ENCODE measurements around the gene NR6A1.
A peak's percentile ranks its signal among the peaks of the same experiment; 100 is the strongest.

Gene NR6A1

GRCh38 chr9:124766815-124767554 is 4.1 kb downstream of the NR6A1 start:
- H3K4me1 ChIP-seq (ENCODE audit: control insufficient read depth, insufficient read depth, low read depth, low read length), result peaks cover 11% of the 10 kb centered on the region
- H2AFZ ChIP-seq (ENCODE audit: low read depth, low read length), result no peak overlapping the region
- no peak overlapping the region for H3K9ac ChIP-seq (ENCODE audit: low read length)
- no peak overlapping the region for H2BK15ac ChIP-seq (ENCODE audit: low read depth, poor library complexity, severe bottlenecking)
- H3K23ac ChIP-seq (ENCODE audit: low read length in 2 of 2), result no peak overlapping the region
- no peak overlapping the region for H3K4ac ChIP-seq (ENCODE audit: low read depth in 1 of 2, low read length in 2 of 2)
- H3K79me1 ChIP-seq (replicated peaks; ENCODE audit: low read length, poor library complexity, severe bottlenecking), result peaks cover 16% of the 10 kb centered on the region
- no peak overlapping the region for H4K91ac ChIP-seq (ENCODE audit: low read length)
- H2BK5ac ChIP-seq (ENCODE audit: low read depth, low read length, poor library complexity, severe bottlenecking), result no peak overlapping the region
- H3K27me3 ChIP-seq (ENCODE audit: control insufficient read depth in 1 of 2, insufficient read depth in 1 of 2, low read length in 2 of 2), result peaks cover 16 to 76% of the 10 kb centered on the region in 2 experiments
- no peak overlapping the region for H3K18ac ChIP-seq (ENCODE audit: low read depth in 1 of 2, low read length in 2 of 2)
- H3K36me3 ChIP-seq (ENCODE audit: control insufficient read depth in 1 of 2, insufficient read depth in 2 of 2, low read depth in 1 of 2, low read length in 2 of 2), result no peaks in the 10 kb centered on the region
- H3K14ac ChIP-seq (ENCODE audit: low read length in 2 of 2), result no peak overlapping the region
- H3K4me3 ChIP-seq (ENCODE audit: insufficient read depth in 1 of 2, low read depth in 1 of 2, low read length in 2 of 2), result no peak overlapping the region
- no peak overlapping the region for H2BK12ac ChIP-seq (ENCODE audit: low read length in 2 of 2)
- no peak overlapping the region for H3K4me2 ChIP-seq (ENCODE audit: low read length, poor library complexity, severe bottlenecking)
- WGBS, result no CpG with 5 or more reads among the region's 4 CpGs
- H2BK120ac ChIP-seq (ENCODE audit: low read depth, low read length), result no peak overlapping the region
- H3K9me3 ChIP-seq (ENCODE audit: control insufficient read depth, low read length), result no peaks in the 10 kb centered on the region
- H3K27ac ChIP-seq (ENCODE audit: low read length, poor library complexity, severe bottlenecking), result no peak overlapping the region
- H2AK5ac ChIP-seq (ENCODE audit: low read length, severe bottlenecking), result no peak overlapping the region
- DNase-seq, result no peak
- H4K8ac ChIP-seq (ENCODE audit: low read length), result no peak overlapping the region

GRCh38 chr9:124766326-124766725 is 4.8 kb downstream of the NR6A1 start:
- DNase-seq, result no peak
- no peak overlapping the region for H3K14ac ChIP-seq (ENCODE audit: low read length in 2 of 2)

GRCh38 chr9:124765439-124765835 is 5.7 kb downstream of the NR6A1 start:
- Histone ChIP-seq H3K9me3 (ENCODE audit: control insufficient read depth, low read length) (no peaks in the 10 kb centered on the region), H3K4me2 (ENCODE audit: low read length, poor library complexity, severe bottlenecking) (no peak overlapping the region)

More at GRCh38 chr9:124766326-124766725, 4.8 kb downstream of the NR6A1 start:
- Histone ChIP-seq H2BK15ac (ENCODE audit: low read depth, poor library complexity, severe bottlenecking) (no peak overlapping the region), H2AK5ac (ENCODE audit: low read length, severe bottlenecking) (no peak overlapping the region), H2AFZ (ENCODE audit: low read depth, low read length) (no peak overlapping the region), H4K8ac (ENCODE audit: low read length) (no peak overlapping the region), H2BK5ac (ENCODE audit: low read depth, low read length, poor library complexity, severe bottlenecking) (no peak overlapping the region), H3K18ac (ENCODE audit: low read depth in 1 of 2, low read length in 2 of 2) (no peak overlapping the region), H3K4me2 (ENCODE audit: low read length, poor library complexity, severe bottlenecking) (no peak overlapping the region), H3K23ac (ENCODE audit: low read length in 2 of 2) (no peak overlapping the region), H3K4ac (ENCODE audit: low read depth in 1 of 2, low read length in 2 of 2) (no peak overlapping the region), H3K4me1 (ENCODE audit: control insufficient read depth, insufficient read depth, low read depth, low read length) (peaks cover 11% of the 10 kb centered on the region), H2BK120ac (ENCODE audit: low read depth, low read length) (no peak overlapping the region), H3K27me3 (ENCODE audit: control insufficient read depth in 1 of 2, insufficient read depth in 1 of 2, low read length in 2 of 2) (peaks cover 16 to 82% of the 10 kb centered on the region in 2 experiments), H3K79me1 (replicated peaks; ENCODE audit: low read length, poor library complexity, severe bottlenecking) (peaks cover 16% of the 10 kb centered on the region), H3K9ac (ENCODE audit: low read length) (no peak overlapping the region), H3K4me3 (ENCODE audit: insufficient read depth in 1 of 2, low read depth in 1 of 2, low read length in 2 of 2) (no peak overlapping the region), H4K91ac (ENCODE audit: low read length) (no peak overlapping the region), H3K36me3 (ENCODE audit: control insufficient read depth in 1 of 2, insufficient read depth in 2 of 2, low read depth in 1 of 2, low read length in 2 of 2) (no peaks in the 10 kb centered on the region), H3K27ac (ENCODE audit: low read length, poor library complexity, severe bottlenecking) (no peak overlapping the region), H3K9me3 (ENCODE audit: control insufficient read depth, low read length) (no peaks in the 10 kb centered on the region), H2BK12ac (ENCODE audit: low read length in 2 of 2) (no peak overlapping the region)
- 100% methylated on average over 1 of the region's 1 CpG for WGBS

GRCh38 chr9:124764774-124765438 is 6.2 kb downstream of the NR6A1 start:
- no CpG with 5 or more reads among the region's 6 CpGs for WGBS
- no peaks in the 10 kb centered on the region for H3K36me3 ChIP-seq (ENCODE audit: control insufficient read depth in 1 of 2, insufficient read depth in 2 of 2, low read depth in 1 of 2, low read length in 2 of 2)

More at GRCh38 chr9:124765439-124765835, 5.7 kb downstream of the NR6A1 start:
- Histone ChIP-seq H2BK5ac (ENCODE audit: low read depth, low read length, poor library complexity, severe bottlenecking) (no peak overlapping the region), H3K18ac (ENCODE audit: low read depth in 1 of 2, low read length in 2 of 2) (no peak overlapping the region), H3K27ac (ENCODE audit: low read length, poor library complexity, severe bottlenecking) (no peak overlapping the region), H3K27me3 (ENCODE audit: control insufficient read depth in 1 of 2, insufficient read depth in 1 of 2, low read length in 2 of 2) (peaks cover 16 to 91% of the 10 kb centered on the region in 2 experiments), H2BK12ac (ENCODE audit: low read length in 2 of 2) (no peak overlapping the region), H2AK5ac (ENCODE audit: low read length, severe bottlenecking) (no peak overlapping the region), H3K79me1 (replicated peaks; ENCODE audit: low read length, poor library complexity, severe bottlenecking) (peaks cover 14% of the 10 kb centered on the region), H3K9ac (ENCODE audit: low read length) (no peak overlapping the region), H4K91ac (ENCODE audit: low read length) (no peak overlapping the region), H3K4me1 (ENCODE audit: control insufficient read depth, insufficient read depth, low read depth, low read length) (peaks cover 8% of the 10 kb centered on the region), H2BK120ac (ENCODE audit: low read depth, low read length) (no peak overlapping the region), H3K4ac (ENCODE audit: low read depth in 1 of 2, low read length in 2 of 2) (no peak overlapping the region), H2BK15ac (ENCODE audit: low read depth, poor library complexity, severe bottlenecking) (no peak overlapping the region), H3K4me3 (ENCODE audit: insufficient read depth in 1 of 2, low read depth in 1 of 2, low read length in 2 of 2) (no peak overlapping the region), H4K8ac (ENCODE audit: low read length) (no peak overlapping the region), H2AFZ (ENCODE audit: low read depth, low read length) (no peak overlapping the region), H3K36me3 (ENCODE audit: control insufficient read depth in 1 of 2, insufficient read depth in 2 of 2, low read depth in 1 of 2, low read length in 2 of 2) (no peaks in the 10 kb centered on the region), H3K23ac (ENCODE audit: low read length in 2 of 2) (no peak overlapping the region), H3K14ac (ENCODE audit: low read length in 2 of 2) (no peak overlapping the region)
- 89% methylated on average over 2 of the region's 6 CpGs for WGBS
- no peak for DNase-seq

More at GRCh38 chr9:124764774-124765438, 6.2 kb downstream of the NR6A1 start:
- H3K79me1 ChIP-seq (replicated peaks; ENCODE audit: low read length, poor library complexity, severe bottlenecking), result peaks cover 10% of the 10 kb centered on the region
- no peaks in the 10 kb centered on the region for H3K9me3 ChIP-seq (ENCODE audit: control insufficient read depth, low read length)
- no peak overlapping the region for H2BK15ac ChIP-seq (ENCODE audit: low read depth, poor library complexity, severe bottlenecking)
- H2BK120ac ChIP-seq (ENCODE audit: low read depth, low read length), result no peak overlapping the region
- H4K8ac ChIP-seq (ENCODE audit: low read length), result no peak overlapping the region
- no peak overlapping the region for H3K9ac ChIP-seq (ENCODE audit: low read length)
- no peak overlapping the region for H2BK12ac ChIP-seq (ENCODE audit: low read length in 2 of 2)
- H3K18ac ChIP-seq (ENCODE audit: low read depth in 1 of 2, low read length in 2 of 2), result no peak overlapping the region
- H3K4me1 ChIP-seq (ENCODE audit: control insufficient read depth, insufficient read depth, low read depth, low read length), result peaks cover 3% of the 10 kb centered on the region
- peak; percentile 52 for DNase-seq
- no peak overlapping the region for H3K27ac ChIP-seq (ENCODE audit: low read length, poor library complexity, severe bottlenecking)
- H2BK5ac ChIP-seq (ENCODE audit: low read depth, low read length, poor library complexity, severe bottlenecking), result no peak overlapping the region
- H3K14ac ChIP-seq (ENCODE audit: low read length in 2 of 2), result no peak overlapping the region
- H2AK5ac ChIP-seq (ENCODE audit: low read length, severe bottlenecking), result no peak overlapping the region
- no peak overlapping the region for H3K4ac ChIP-seq (ENCODE audit: low read depth in 1 of 2, low read length in 2 of 2)
- H3K4me2 ChIP-seq (ENCODE audit: low read length, poor library complexity, severe bottlenecking), result no peak overlapping the region
- H3K23ac ChIP-seq (ENCODE audit: low read length in 2 of 2), result no peak overlapping the region
- no peak overlapping the region for H2AFZ ChIP-seq (ENCODE audit: low read depth, low read length)
- H4K91ac ChIP-seq (ENCODE audit: low read length), result no peak overlapping the region
- no peak overlapping the region for H3K4me3 ChIP-seq (ENCODE audit: insufficient read depth in 1 of 2, low read depth in 1 of 2, low read length in 2 of 2)
- H3K27me3 ChIP-seq (ENCODE audit: control insufficient read depth in 1 of 2, insufficient read depth in 1 of 2, low read length in 2 of 2), result peaks cover 10 to 89% of the 10 kb centered on the region in 2 experiments
